RPMI7951 (cell line): ENCODE measurements around the gene SELE. TPM values are rescaled to one million over a fixed set of nuclear protein-coding genes. Genes with fewer than 3 reads are reported as not detected.
"Not testable (repeated sequence)": the region's sequence is repeated elsewhere in the genome, so short reads cannot be mapped to it uniquely, and the experiment has no call there.

ENCODE experiments used
- DNase-seq: peaks from one replicate; pipeline ENCODE4 v3.0.0-alpha.2; 2012; ENCODE audit warnings: low read depth
- total RNA-seq: library from RNA; depleted of rRNA; stranded (reverse); fragments of >200 nt; shearing (Covaris generic); gene quantifications from 2 replicates; pipeline ENCODE4 v1.2.3, GENCODE V29; 2014

The SELE gene
- total RNA-seq, 1 experiment from 2014 or later = not detected

GRCh38 chr1:169723763-169724162 lies 10.1 kb downstream of the SELE start:
- DNase-seq = no peak

- no peak for DNase-seq
These were observed 11.1 kb downstream of the SELE start for GRCh38 chr1:169722779-169723178.

- DNase-seq = not testable (repeated sequence)
These were observed 18.8 kb downstream of the SELE start for GRCh38 chr1:169715100-169715499.

GRCh38 chr1:169713090-169713489 lies 20.8 kb downstream of the SELE start:
- not testable (repeated sequence) for DNase-seq

- no peak for DNase-seq
These were observed 21.6 kb downstream of the SELE start for GRCh38 chr1:169712309-169712631.

- peak; percentile 64 for DNase-seq
These were observed 22.2 kb downstream of the SELE start, which contains the start of gene SELL for GRCh38 chr1:169711469-169712308. Gene SELL (minus strand): TSS chr1:169711620. CDS start chr1:169711498, 122 bp downstream.

- no peak for DNase-seq
These were observed 25.2 kb downstream of the SELE start for GRCh38 chr1:169708647-169709046.

GRCh38 chr1:169707912-169708604 lies 25.8 kb downstream of the SELE start:
- no peak for DNase-seq

GRCh38 chr1:169704797-169705196 lies 29.1 kb downstream of the SELE start:
- no peak for DNase-seq

- no peak for DNase-seq
These were observed 32.4 kb downstream of the SELE start for GRCh38 chr1:169701261-169702005.

GRCh38 chr1:169699707-169700106 lies 34.2 kb downstream of the SELE start:
- no peak for DNase-seq

- DNase-seq = no peak
These were observed 34.9 kb downstream of the SELE start for GRCh38 chr1:169698976-169699375.

- DNase-seq = no peak
These were observed 36.1 kb downstream of the SELE start for GRCh38 chr1:169697755-169698154.

- no peak for DNase-seq
These were observed 37.4 kb downstream of the SELE start for GRCh38 chr1:169696273-169697100.

- no peak for DNase-seq
These were observed 39.4 kb downstream of the SELE start for GRCh38 chr1:169694304-169695075.

- DNase-seq = no peak
These were observed 41.0 kb downstream of the SELE start for GRCh38 chr1:169692756-169693460.

- DNase-seq = no peak
These were observed 43.4 kb downstream of the SELE start for GRCh38 chr1:169690489-169690888.

- no peak for DNase-seq
These were observed 44.5 kb downstream of the SELE start for GRCh38 chr1:169689395-169689794.

GRCh38 chr1:169688377-169688776 lies 45.5 kb downstream of the SELE start:
- not testable (repeated sequence) for DNase-seq

GRCh38 chr1:169683661-169684060 lies 50.2 kb downstream of the SELE start:
- no peak for DNase-seq
